ENCODE measurements around the gene GORASP2. TPM values are rescaled to one million over a fixed set of nuclear protein-coding genes. Genes with fewer than 3 reads are reported as not detected.

Gene GORASP2
- total and polyA plus RNA-seq, 3 donors from 2014 or later: 67.2 to 119 (median 67.3) TPM

DNA sequence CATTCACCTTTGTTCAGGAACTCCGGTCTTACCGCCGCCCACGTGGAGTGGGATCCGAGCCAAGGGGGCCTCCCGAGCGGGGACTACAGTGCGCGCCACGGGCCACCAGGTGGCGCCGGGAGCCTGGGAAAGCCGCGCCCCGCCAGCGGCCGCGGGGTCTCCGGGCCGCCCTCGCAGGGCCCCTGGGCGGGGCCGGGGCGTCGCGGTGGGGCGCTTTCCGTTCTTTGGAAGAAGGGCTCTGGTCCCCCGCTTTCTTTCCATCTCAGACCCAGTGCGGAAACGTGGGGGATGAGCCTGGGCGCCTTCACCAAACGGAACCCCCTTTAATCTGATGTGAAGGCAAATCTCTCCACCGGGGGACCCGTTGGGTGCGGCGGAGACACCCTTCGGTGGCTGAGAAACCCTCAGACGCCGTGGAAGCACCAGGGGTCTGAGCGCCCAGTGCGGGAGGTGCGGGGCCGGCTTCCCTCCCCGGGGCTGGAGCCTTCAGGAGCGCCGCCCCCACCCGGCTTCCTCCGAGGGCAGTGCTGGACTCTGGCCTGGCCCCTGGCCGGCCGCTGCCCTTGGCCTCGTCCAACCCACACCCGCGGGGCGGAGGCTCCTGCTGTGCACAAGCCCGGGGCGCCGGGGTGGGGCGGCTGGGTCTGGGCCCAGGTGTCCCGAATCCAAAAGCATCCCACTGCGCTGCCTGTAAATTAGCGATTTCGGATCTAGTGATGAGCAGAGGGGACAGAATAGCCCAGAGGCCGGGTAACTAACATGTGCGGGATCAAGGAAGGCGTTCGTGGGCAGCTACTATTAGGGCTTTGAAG lies 44.6 kb downstream of the GORASP2 start:
- no peak for TF ChIP-seq POLR2A (IDR thresholded peaks at IDR 0.05)
- TF ChIP-seq, protein P1, sequence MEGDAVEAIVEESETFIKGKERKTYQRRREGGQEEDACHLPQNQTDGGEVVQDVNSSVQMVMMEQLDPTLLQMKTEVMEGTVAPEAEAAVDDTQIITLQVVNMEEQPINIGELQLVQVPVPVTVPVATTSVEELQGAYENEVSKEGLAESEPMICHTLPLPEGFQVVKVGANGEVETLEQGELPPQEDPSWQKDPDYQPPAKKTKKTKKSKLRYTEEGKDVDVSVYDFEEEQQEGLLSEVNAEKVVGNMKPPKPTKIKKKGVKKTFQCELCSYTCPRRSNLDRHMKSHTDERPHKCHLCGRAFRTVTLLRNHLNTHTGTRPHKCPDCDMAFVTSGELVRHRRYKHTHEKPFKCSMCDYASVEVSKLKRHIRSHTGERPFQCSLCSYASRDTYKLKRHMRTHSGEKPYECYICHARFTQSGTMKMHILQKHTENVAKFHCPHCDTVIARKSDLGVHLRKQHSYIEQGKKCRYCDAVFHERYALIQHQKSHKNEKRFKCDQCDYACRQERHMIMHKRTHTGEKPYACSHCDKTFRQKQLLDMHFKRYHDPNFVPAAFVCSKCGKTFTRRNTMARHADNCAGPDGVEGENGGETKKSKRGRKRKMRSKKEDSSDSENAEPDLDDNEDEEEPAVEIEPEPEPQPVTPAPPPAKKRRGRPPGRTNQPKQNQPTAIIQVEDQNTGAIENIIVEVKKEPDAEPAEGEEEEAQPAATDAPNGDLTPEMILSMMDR (IDR thresholded peaks at IDR 0.05): peak; percentile 91 to 98 (median 97)
- WGBS, 2 donors: 6 to 8% methylated on average over 14 to 50 of the region's 67 CpGs
- H3K4me1 ChIP-seq: peaks cover 10% of the 10 kb centered on the region
- peak overlapping the region; percentile 80 to 90 for H3K27ac ChIP-seq
- no peaks in the 10 kb centered on the region for H3K27me3 ChIP-seq
- intact Hi-C loops (cut with DNase I; ENCODE audit: low total_unique reads): loop anchor here (5.0 to 10.0 kb wide), 2 partner anchors 181 to 439 kb away; no protein-coding TSS in a partner anchor
- H3K4me3 ChIP-seq: peak overlapping the region; percentile 77 to 87
- no peaks in the 10 kb centered on the region for H3K9me3 ChIP-seq
- DNase-seq: peak; percentile 90
- no peaks in the 10 kb centered on the region for H3K36me3 ChIP-seq (ENCODE audit: low read depth, missing control alignments)

DNA sequence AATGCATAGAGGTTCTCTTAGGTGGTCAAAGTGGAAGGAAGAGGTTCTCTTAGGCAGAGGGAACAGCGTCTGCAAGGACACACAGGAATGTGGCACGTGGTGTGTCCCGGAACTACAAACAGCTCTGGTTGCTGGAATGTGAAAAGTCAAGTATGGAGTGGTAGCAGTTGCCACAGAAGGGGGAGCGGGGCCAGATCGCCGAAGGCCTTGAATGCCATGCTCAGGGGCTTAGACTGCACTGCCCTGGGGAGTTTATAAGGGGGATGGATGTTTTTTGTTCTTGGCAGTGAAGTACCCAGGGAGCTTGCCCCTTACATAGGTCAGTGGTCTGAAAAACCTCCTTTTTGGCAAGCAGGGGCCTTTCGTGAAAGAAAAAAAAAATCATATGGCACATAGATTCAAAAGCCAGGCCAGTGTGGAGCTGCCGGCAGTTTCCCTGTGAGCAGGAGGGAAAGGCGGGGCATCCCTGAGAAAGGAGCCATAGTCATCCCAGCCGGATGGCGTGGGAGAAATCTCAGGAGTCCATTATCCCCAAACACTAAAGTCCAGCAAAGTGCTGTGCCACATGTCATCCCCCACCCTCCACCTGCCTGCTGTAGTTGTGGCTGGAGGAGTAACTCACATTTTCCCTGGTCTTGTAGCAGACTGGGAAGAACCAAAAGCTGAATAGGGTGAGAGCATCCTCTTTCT lies 45.4 kb downstream of the GORASP2 start:
- no peak for DNase-seq
- H3K9me3 ChIP-seq: no peaks in the 10 kb centered on the region
- WGBS, 2 donors: 46 to 49% methylated on average over 11 of the region's 11 CpGs
- peaks cover 10% of the 10 kb centered on the region for H3K4me1 ChIP-seq
- no peaks in the 10 kb centered on the region for H3K36me3 ChIP-seq (ENCODE audit: low read depth, missing control alignments)
- H3K4me3 ChIP-seq: peak overlapping the region; percentile 77 to 87
- H3K27ac ChIP-seq: peak overlapping the region; percentile 80 to 90
- no peaks in the 10 kb centered on the region for H3K27me3 ChIP-seq
- intact Hi-C loops (cut with DNase I; ENCODE audit: low total_unique reads): loop anchor here (5.0 to 10.0 kb wide), 2 partner anchors 180 to 438 kb away; no protein-coding TSS in a partner anchor
- TF ChIP-seq POLR2A (IDR thresholded peaks at IDR 0.05): no peak
- TF ChIP-seq, protein P1 (IDR thresholded peaks at IDR 0.05): no peak

DNA sequence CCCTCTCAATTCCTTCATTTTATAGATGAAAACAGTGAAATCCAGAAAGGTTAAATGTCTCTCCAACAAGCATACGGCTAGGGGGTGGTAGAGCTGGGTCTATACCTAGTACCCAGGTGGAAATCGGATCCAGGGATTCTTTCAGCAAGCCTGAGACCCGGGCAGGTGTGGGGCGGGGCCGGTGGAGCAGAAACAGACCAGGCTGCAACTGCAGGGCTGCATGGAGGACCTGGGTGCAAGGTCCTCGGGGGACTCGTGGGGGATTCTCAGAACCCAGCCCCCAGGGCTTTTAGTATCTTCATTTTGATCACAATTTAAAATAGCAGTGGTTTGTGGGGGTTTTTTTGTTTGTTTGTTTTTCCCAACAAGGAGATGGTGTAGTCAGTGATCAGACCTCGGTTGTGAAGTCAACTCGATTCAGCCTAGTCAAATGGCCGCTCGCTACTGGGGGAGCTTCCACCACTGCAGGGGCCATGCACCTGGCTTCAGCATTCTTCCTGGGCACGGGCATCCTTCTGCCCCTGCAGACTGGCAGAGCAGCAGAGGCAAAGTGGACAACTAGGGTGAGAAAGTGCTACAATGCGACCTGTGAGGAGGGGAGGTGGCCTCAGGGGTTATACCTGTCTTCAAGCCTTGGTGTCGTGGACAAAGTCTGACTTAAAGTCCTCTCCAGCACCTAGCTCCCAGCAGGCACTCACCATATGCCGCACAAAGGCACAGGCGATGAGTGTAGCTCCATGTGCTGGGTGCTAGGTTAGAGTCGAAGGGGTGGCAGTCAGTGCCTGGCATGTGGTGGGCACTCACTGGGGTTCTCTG lies 46.3 kb downstream of the GORASP2 start:
- Histone ChIP-seq H3K4me1 (peaks cover 10% of the 10 kb centered on the region), H3K36me3 (ENCODE audit: low read depth, missing control alignments) (no peaks in the 10 kb centered on the region), H3K27ac (no peak overlapping the region), H3K4me3 (no peak overlapping the region), H3K27me3 (no peaks in the 10 kb centered on the region), H3K9me3 (no peaks in the 10 kb centered on the region)
- intact Hi-C loops (cut with DNase I; ENCODE audit: low total_unique reads): loop anchor here (10.0 kb wide), 1 partner anchor 179 kb away; no protein-coding TSS in a partner anchor
- DNase-seq: no peak
- TF ChIP-seq, protein P1 (IDR thresholded peaks at IDR 0.05): no peak
- no peak for TF ChIP-seq POLR2A (IDR thresholded peaks at IDR 0.05)
- 65 to 79% methylated on average over 17 of the region's 17 CpGs for WGBS, 2 donors

DNA sequence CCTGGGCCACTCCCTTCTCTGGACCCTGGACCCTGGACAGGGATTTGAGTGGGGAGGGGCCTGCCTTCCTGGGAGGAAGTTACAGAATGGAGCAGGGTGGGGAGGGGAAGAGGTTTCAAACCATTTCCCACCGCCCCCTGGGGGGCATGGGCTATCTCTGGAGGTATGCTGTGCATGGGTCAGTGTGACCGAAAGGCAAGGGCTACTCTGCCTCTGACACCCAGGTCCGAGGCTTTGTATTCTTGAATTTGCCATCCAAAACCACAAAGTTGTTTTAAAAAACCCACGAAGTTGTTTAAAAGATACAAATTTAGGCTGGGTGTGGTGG lies 46.9 kb downstream of the GORASP2 start:
- intact Hi-C loops (cut with DNase I; ENCODE audit: low total_unique reads): loop anchor here (10.0 kb wide), 1 partner anchor 179 kb away; no protein-coding TSS in a partner anchor
- DNase-seq: no peak
- TF ChIP-seq, protein P1 (IDR thresholded peaks at IDR 0.05): no peak
- TF ChIP-seq POLR2A (IDR thresholded peaks at IDR 0.05): no peak
- H3K4me3 ChIP-seq: no peak overlapping the region
- no peaks in the 10 kb centered on the region for H3K9me3 ChIP-seq
- H3K4me1 ChIP-seq: peaks cover 10% of the 10 kb centered on the region
- H3K27ac ChIP-seq: no peak overlapping the region
- WGBS, 2 donors: 86 to 92% methylated on average over 4 of the region's 4 CpGs
- H3K27me3 ChIP-seq: no peaks in the 10 kb centered on the region
- H3K36me3 ChIP-seq (ENCODE audit: low read depth, missing control alignments): no peaks in the 10 kb centered on the region

Data from testis (tissue), 3 donors.